Ovary (tissue), 9 donors: ENCODE data around the gene SPATA31E1. TPM values are rescaled to one million over a fixed set of nuclear protein-coding genes. Genes with fewer than 3 reads are reported as not detected.
"Not testable (repeated sequence)": the region's sequence is repeated elsewhere in the genome, so short reads cannot be mapped to it uniquely, and the experiment has no call there.

ENCODE experiments used
- DNase-seq, 5 donors: peaks; one replicate each; pipeline ENCODE4 v3.0.0-alpha.2; 2019 to 2020
- H3K27ac ChIP-seq, 2 donors: fragments of 200-600 bp; one replicate each; pipeline versions ENCODE4 v1.5.1 to v1.8.0; 2019 to 2022
- H3K27me3 ChIP-seq: fragments of 200-600 bp; one replicate; pipeline ENCODE4 v1.8.0; 2022
- H3K36me3 ChIP-seq: fragments of 200-600 bp; sonication (generic); one replicate; pipeline ENCODE4 v1.5.1; 2019
- H3K4me1 ChIP-seq: one replicate; pipeline ENCODE4 v1.8.1; 2013; ENCODE audit warnings: mild to moderate bottlenecking, moderate library complexity; ENCODE audit not compliant: insufficient read depth
- H3K4me3 ChIP-seq: fragments of 200-600 bp; sonication (generic); one replicate; pipeline ENCODE4 v1.5.1; 2017
- H3K9me3 ChIP-seq, 2 donors: fragments of 200-600 bp in 1 of 2; sonication (generic) in 1 of 2; one replicate each; pipeline versions ENCODE4 v1.5.1 to v1.8.1; 2013 to 2019; ENCODE audit warnings: mild to moderate bottlenecking in 1 of 2, moderate library complexity in 1 of 2
- CTCF ChIP-seq, 3 donors: fragments of 450-650 bp in 2 of 3; fragments of 200-600 bp in 1 of 3; IDR thresholded peaks; one replicate each; pipeline versions ENCODE4 v1.5.1 to v1.8.0; 2016 to 2022; ENCODE audit warnings: antibody characterized with exemption in 3 of 3, mild to moderate bottlenecking in 1 of 3
- EP300 ChIP-seq: sonication (generic); formaldehyde crosslinking; IDR thresholded peaks from one replicate; pipeline ENCODE4 v1.6.1; 2017; ENCODE audit warnings: antibody characterized with exemption
- POLR2A ChIP-seq: fragments of 450-650 bp; IDR thresholded peaks from one replicate; pipeline ENCODE4 v1.6.1; 2017; ENCODE audit warnings: antibody characterized with exemption, mild to moderate bottlenecking, moderate library complexity
- WGBS, 3 donors: extraction: QIAGEN DNeasy Blood & Tissue Kit in 1 of 3; methylation state at CpG; one replicate each; pipeline versions ENCODE4 v1.1.5 to v1.1.7; 2013 to 2017; 5-methylcytosine and 5-hydroxymethylcytosine counted together
- intact Hi-C, 4 donors: fragments of 100-400 bp; cut with DNase I; formaldehyde crosslinking; loops; one replicate each; pipeline versions ENCODE4 v1.11.0 to v1.15.1; 2022 to 2023
- polyA plus RNA-seq, 2 donors: library from polyadenylated mRNA; stranded (reverse); fragments of 200-250 nt in 1 of 2; fragments of 350-450 nt in 1 of 2; fragmentation: Illumina TruSeq in 1 of 2; extraction: RNeasy Lipid Tissue Mini Kit (QIAGEN cat#74804) in 1 of 2; gene quantifications; one replicate each; pipeline ENCODE4 v1.2.3, GENCODE V29; 2013 to 2014
- total RNA-seq, 7 donors: library from RNA; depleted of rRNA in 2 of 7; stranded (reverse); fragments of >200 nt in 2 of 7; fragmentation: NEBNext Ultra II Directional in 3 of 7; extraction: Animal tissue kit (Norgen Biotek cat#: 25700) in 3 of 7; gene quantifications; one replicate each; pipeline versions ENCODE4 v1.1.0 to v1.2.4, GENCODE V29; 2016 to 2023
- donor health status: DM: no; HTN: no; CAD: no; lungs with moderate emphysema.
- donor health status: DM: no; HTN: no; CAD: no.
- donor health status: Bipolar disorder and iron deficiency.
- donor health status: DM: yes; HTN: yes; CAD: no.
- donor health status: DM: no; HTN: no; CAD: no.
- donor health status: DM: yes; HTN: yes; CAD: no.

The SPATA31E1 gene
- total and polyA plus RNA-seq, 9 donors: not detected

GRCh38 chr9:87850391-87850790, 32.3 kb upstream of the SPATA31E1 start:
- DNase-seq: no peak
- intact Hi-C loops: no loop called here
- H3K9me3 ChIP-seq: no peaks in the 10 kb centered on the region

GRCh38 chr9:87851186-87851585, 31.5 kb upstream of the SPATA31E1 start:
- H3K36me3 ChIP-seq, H3K4me1 ChIP-seq, intact Hi-C loops, DNase-seq, H3K27me3 ChIP-seq, H3K27ac ChIP-seq, H3K9me3 ChIP-seq, H3K4me3 ChIP-seq: not testable (repeated sequence)
- WGBS, 3 donors: 90 to 96% (median 92%) methylated on average over 4 of the region's 4 CpGs

More at GRCh38 chr9:87850391-87850790, 32.3 kb upstream of the SPATA31E1 start:
- H3K27ac ChIP-seq: no peak overlapping the region
- no peaks in the 10 kb centered on the region for H3K36me3 ChIP-seq
- no peak overlapping the region for H3K4me3 ChIP-seq
- H3K27me3 ChIP-seq: no peaks in the 10 kb centered on the region
- 72 to 75% (median 73%) methylated on average over 4 of the region's 4 CpGs for WGBS, 3 donors
- no peaks in the 10 kb centered on the region for H3K4me1 ChIP-seq
- no peak for TF ChIP-seq POLR2A
- no peak for TF ChIP-seq CTCF (IDR thresholded peaks at IDR 0.05)
- TF ChIP-seq EP300: no peak

DNA sequence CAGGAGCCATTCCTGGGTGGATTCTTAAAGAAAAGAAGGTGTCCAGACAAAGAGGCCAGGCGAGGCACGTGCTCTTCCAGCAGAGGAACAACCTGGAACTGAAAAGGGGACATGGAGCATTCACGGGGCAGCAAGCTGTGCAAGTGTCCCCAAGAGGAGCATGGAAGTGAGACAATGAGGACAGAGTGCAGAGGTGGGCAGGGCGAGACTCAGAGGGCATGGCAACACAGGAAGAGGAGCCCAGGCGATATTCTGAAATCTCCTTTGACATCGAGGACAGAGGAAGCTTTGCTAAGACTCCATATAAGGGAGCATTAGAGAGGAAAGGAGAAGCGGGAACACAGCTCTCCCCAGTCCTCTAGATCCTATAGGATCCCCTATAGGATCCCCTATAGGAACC, 29.4 kb upstream of the SPATA31E1 start:
- DNase-seq: no peak
- Histone ChIP-seq H3K4me1 (no peaks in the 10 kb centered on the region), H3K27ac (no peak overlapping the region), H3K4me3 (no peak overlapping the region), H3K36me3 (no peaks in the 10 kb centered on the region), H3K9me3 (no peaks in the 10 kb centered on the region), H3K27me3 (no peaks in the 10 kb centered on the region)
- intact Hi-C loops: no loop called here
- no peak for TF ChIP-seq CTCF (IDR thresholded peaks at IDR 0.05)
- TF ChIP-seq POLR2A: no peak
- no peak for TF ChIP-seq EP300
- WGBS, 3 donors: 89 to 96% (median 91%) methylated on average over 7 of the region's 7 CpGs

DNA sequence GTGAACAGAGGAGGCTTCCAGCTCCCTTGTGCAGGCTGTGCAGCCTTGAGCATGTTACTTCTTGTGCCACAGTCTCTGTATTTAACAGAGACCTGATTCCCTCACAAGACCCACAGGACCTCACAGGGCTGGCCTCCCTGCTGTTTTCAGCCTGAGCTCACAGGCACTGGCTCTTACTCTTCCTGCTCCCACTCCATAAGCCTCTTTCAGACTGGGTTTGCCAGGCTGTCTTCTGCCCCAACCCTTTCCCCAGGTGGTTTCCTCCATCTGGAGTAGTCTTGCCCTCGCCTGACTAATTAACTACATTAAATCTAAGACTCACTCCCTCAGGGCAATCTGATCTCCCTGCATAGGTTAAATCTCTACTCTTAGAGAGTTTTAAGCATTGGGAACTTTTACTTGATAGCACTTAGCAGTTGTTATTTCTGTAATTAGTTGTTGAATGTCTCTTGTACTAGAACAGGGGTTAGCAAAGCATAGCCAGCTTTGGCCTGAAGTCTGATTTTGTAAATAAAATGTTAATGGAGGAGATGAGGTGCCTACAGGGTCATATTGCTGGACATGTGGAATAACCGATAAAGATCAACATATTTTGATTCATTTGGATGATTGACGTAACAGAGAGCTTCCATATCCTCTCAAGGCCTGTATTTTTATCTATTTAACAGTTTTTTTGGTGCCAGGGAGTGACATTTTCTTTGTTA, 28.6 kb upstream of the SPATA31E1 start:
- TF ChIP-seq CTCF (IDR thresholded peaks at IDR 0.05) (no peak), POLR2A (no peak), EP300 (no peak)
- 73 to 76% (median 76%) methylated on average over 3 of the region's 3 CpGs for WGBS, 3 donors
- H3K4me1 ChIP-seq: no peaks in the 10 kb centered on the region

DNA sequence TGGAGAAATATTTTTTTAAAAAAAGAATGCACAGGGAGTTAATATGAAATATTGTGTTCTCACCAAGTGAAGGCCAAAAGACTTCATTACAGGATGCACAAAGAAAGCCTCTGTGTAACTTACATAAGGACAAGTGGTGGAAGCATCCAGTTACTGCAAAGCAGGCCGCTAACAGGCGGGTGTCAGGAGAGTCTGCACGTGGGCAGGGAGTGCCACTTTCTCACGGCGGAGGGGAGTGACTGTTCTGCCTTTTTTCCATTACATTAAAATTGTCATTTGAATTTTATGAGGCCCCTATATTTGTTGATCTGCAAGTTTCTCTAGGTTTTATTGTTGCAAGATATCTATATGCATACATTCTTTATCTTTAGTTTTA, 28.1 kb upstream of the SPATA31E1 start:
- Histone ChIP-seq H3K27ac (no peak overlapping the region), H3K27me3 (no peaks in the 10 kb centered on the region), H3K36me3 (no peaks in the 10 kb centered on the region), H3K4me1 (no peaks in the 10 kb centered on the region), H3K9me3 (no peaks in the 10 kb centered on the region), H3K4me3 (no peak overlapping the region)
- 45 to 51% (median 50%) methylated on average over 5 of the region's 5 CpGs for WGBS, 3 donors
- DNase-seq: no peak
- TF ChIP-seq POLR2A (no peak), CTCF (IDR thresholded peaks at IDR 0.05) (no peak), EP300 (no peak)
- intact Hi-C loops: no loop called here

More for the DNA sequence above, 28.6 kb upstream of the SPATA31E1 start:
- DNase-seq: no peak
- Histone ChIP-seq H3K27me3 (no peaks in the 10 kb centered on the region), H3K4me3 (no peak overlapping the region), H3K9me3 (no peaks in the 10 kb centered on the region), H3K36me3 (no peaks in the 10 kb centered on the region), H3K27ac (no peak overlapping the region)
- intact Hi-C loops: no loop called here
